Fibroblast of lung (primary cell): Measurements from ENCODE around the gene COL15A1.

Source experiments
- EZH2 ChIP-seq: IDR thresholded peaks from 2 replicates; pipeline ENCODE4 v1.5.1; 2012; ENCODE audit warnings: low read length, control low read depth, mild to moderate bottlenecking; ENCODE audit errors: missing control alignments
- TF ChIP-seq, protein P1 (sequence below), 2 donors: IDR thresholded peaks in 1 of 2; conservative IDR thresholded peaks in 1 of 2; 1 replicate in 1 of 2; 2 replicates in 1 of 2; pipeline ENCODE4 v1.5.1; 2011 to 2012; ENCODE audit warnings: low read length in 2 of 2, control low read depth in 1 of 2, inconsistent platforms in 1 of 2, low read depth in 1 of 2, mild to moderate bottlenecking in 1 of 2

GRCh38 chr9:98905015-98905414, 38.7 kb upstream of the COL15A1 start:
- TF ChIP-seq, protein P1, sequence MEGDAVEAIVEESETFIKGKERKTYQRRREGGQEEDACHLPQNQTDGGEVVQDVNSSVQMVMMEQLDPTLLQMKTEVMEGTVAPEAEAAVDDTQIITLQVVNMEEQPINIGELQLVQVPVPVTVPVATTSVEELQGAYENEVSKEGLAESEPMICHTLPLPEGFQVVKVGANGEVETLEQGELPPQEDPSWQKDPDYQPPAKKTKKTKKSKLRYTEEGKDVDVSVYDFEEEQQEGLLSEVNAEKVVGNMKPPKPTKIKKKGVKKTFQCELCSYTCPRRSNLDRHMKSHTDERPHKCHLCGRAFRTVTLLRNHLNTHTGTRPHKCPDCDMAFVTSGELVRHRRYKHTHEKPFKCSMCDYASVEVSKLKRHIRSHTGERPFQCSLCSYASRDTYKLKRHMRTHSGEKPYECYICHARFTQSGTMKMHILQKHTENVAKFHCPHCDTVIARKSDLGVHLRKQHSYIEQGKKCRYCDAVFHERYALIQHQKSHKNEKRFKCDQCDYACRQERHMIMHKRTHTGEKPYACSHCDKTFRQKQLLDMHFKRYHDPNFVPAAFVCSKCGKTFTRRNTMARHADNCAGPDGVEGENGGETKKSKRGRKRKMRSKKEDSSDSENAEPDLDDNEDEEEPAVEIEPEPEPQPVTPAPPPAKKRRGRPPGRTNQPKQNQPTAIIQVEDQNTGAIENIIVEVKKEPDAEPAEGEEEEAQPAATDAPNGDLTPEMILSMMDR (conservative IDR thresholded peaks at IDR 0.05 in 1 of 2, IDR thresholded peaks at IDR 0.05 in 1 of 2; ENCODE audit: low read depth in 1 of 2, low read length in 2 of 2): no peak
- no peak for TF ChIP-seq EZH2
